ENCODE results near the gene ZNF865.

GRCh38 chr19:55641426-55642152, 36.1 kb downstream of the ZNF865 start:
- TF ChIP-seq CTCF (conservative IDR thresholded peaks at IDR 0.05; ENCODE audit: low read depth, low read length) = no peak
- no peak for TF ChIP-seq POLR2A (IDR thresholded peaks at IDR 0.05; ENCODE audit: low read depth, low read length)
- no peak for TF ChIP-seq CHD1 (IDR thresholded peaks at IDR 0.05; ENCODE audit: low read depth, low read length)
- no peak for TF ChIP-seq CEBPB (IDR thresholded peaks at IDR 0.05; ENCODE audit: low read depth, low read length)
- no peak for TF ChIP-seq RAD21 (IDR thresholded peaks at IDR 0.05; ENCODE audit: low read length)
- no peak for TF ChIP-seq NFE2L2 (IDR thresholded peaks at IDR 0.05; ENCODE audit: low read depth, low read length)
- no peak for TF ChIP-seq RFX5 (IDR thresholded peaks at IDR 0.05; ENCODE audit: low read depth, low read length)
- no peak for TF ChIP-seq MXI1 (IDR thresholded peaks at IDR 0.05; ENCODE audit: borderline replicate concordance, low read depth, low read length)

Measured in IMR-90 (cell line).